ENCODE results near the gene SDCBP2.

The SDCBP2 gene

DNA sequence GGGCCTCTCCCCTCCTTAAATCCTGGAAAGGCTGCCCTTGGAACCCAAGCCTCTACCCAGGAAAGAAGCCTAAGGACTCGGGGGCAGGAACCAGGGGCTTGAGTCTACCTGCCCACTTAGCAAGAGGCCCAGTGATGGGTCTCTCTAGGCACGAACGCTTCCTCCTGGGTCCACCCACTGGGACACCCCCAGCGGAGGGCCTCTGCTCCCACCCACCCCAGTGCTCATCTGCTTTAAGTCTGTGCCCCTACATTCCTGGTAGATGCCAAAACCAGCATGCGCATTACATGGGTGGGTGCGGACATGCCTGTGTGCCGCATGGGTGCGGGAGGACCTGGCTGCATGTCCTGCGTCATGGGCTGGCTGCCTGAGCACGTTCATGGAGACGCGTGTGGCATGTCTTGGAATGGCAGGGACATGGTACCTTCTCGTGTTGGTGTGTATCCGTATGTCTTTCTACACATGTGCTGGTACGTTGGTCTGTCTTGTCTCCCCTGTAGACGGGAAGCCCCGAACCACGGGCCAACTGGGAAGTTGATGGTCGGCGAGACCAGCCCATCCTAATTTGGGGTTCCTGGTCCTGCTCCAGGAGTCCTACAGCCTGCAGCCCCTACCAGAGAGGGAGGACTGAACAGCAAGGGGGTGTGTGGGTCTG, 33.5 kb downstream of the SDCBP2 start:
- DNase-seq = no peak

DNA sequence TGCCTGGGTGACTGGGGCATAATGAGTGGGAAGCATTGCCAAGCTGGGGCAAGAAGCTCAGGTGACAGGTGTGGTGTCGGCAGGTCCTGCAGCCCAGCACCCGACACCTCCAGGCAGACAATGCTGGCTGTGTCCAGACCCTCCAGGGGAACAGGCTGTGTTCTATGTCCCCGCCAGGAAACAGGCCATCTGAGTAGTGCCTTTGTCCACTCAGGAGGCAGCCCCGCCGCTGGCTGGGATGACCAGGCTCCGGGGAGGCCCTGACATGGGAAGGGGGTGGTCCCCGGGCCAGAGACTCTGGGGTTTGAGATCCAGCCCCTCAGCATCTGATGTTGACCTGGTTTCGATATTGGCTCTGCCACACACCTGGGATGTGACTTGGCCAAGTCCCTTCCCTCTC, 34.4 kb downstream of the SDCBP2 start:
- no peak for DNase-seq

- no peak for DNase-seq
Measured at GRCh38 chr20:1293641-1294379, 35.1 kb downstream of the SDCBP2 start.

DNA sequence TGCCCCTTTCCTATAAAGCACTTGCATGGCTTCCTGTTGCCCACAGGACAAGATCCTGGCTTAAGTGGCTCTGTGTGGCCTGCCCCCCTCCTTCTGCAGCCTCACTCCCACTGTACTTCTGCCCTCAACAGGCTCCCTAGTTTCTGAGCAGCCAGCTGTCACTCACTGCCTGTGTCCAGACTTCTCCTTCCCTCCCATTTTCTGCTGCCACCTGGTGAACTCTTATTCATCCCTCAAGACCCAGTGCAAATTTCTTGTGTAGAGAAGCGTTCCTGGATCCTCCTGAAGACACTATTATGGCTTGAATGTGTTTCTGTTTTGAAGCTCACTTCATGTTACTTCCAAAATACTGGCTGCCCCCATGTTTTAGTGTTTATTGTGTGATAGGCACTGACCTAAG, 36.3 kb downstream of the SDCBP2 start:
- no peak for DNase-seq

DNA sequence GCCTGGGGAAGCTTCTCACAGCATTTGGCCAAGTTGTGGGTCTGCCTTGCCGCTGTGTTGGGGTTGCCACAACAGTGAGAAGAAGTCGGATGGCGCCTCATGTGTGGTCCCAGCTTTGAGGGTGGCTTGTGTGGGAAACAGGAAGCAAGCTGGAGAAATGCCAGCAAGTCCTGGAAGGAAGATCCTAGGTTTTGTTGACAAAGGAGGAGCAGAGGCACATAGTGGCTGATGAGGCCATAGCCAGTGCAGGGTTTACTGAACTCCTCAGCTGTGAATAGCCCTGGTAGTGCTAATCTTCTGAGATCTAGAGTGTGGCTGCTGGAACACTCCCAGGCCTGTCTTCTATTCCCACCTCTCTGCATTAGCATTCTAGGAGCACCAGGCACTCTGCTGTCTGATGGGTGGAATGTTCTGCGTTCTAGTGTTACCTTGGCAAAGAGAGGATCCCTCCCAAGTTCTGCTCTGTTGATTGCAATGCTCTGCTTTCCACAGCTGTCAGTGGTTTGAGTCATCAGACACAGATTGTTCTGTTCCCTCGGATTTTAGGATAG, 37.7 kb downstream of the SDCBP2 start:
- DNase-seq = no peak

GRCh38 chr20:1287787-1288569, 41.0 kb downstream of the SDCBP2 start:
- DNase-seq = no peak

DNA sequence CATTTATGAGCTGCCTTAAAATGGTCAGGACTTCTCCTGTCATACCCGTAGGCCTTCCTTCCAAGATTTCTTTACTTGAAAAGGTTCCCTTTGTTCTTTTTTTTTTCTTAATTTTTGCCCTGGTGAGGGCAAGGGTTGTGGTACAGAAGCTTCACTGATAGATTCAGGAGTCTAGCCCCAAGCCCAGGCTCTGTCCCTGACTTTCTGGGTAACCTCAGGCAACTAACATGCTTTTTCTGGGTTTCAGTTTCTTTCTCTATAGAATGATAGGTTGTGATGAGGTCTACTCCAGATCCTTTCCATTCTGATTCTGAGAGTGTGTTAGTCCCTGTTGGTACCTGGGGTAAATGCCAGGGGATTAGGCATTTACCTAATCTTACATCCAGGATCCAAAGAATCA, 41.6 kb downstream of the SDCBP2 start:
- no peak for DNase-seq

- no peak for DNase-seq
Measured at GRCh38 chr20:1286267-1287024, 42.5 kb downstream of the SDCBP2 start.

- DNase-seq = no peak
Measured at GRCh38 chr20:1283522-1284510, 45.1 kb downstream of the SDCBP2 start.

GRCh38 chr20:1282966-1283365, 46.0 kb downstream of the SDCBP2 start:
- no peak for DNase-seq

DNA sequence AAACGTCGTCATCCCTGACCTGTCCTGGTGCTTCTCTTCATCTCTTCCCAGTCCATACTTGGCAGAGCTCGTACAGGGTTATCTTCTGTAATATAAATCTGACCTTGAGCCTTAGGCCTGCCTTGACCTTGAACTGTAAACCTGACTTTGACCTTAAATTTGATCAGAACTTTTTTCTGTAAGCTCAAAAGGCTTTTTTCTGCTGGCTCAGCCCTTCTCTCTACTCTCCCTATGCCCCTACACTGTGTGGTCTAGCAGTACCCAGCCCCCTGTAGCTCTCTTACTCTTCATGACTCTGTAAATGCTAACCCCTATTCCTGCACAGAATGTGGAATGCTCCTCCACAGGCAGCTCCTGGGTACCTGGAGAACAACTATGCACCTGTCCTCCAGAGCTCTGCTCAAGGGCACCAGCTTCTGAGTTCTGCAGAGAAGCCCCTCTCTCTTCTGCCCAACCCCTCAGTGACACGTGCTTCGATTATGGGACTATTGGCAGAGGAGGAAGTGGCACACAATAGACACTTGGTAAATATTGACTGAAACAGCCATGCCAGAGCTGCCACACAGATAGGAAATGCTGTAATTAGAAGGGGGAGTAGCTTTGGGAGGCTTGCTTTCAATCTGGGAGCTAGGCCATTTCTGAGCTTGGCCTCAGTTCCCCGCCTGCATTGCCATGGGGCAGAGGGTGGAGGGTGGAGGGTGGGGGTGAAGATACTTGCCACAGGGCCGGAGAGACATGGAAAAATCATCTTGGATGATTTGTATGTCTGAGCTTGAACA, 47.5 kb downstream of the SDCBP2 start:
- no peak for DNase-seq

DNA sequence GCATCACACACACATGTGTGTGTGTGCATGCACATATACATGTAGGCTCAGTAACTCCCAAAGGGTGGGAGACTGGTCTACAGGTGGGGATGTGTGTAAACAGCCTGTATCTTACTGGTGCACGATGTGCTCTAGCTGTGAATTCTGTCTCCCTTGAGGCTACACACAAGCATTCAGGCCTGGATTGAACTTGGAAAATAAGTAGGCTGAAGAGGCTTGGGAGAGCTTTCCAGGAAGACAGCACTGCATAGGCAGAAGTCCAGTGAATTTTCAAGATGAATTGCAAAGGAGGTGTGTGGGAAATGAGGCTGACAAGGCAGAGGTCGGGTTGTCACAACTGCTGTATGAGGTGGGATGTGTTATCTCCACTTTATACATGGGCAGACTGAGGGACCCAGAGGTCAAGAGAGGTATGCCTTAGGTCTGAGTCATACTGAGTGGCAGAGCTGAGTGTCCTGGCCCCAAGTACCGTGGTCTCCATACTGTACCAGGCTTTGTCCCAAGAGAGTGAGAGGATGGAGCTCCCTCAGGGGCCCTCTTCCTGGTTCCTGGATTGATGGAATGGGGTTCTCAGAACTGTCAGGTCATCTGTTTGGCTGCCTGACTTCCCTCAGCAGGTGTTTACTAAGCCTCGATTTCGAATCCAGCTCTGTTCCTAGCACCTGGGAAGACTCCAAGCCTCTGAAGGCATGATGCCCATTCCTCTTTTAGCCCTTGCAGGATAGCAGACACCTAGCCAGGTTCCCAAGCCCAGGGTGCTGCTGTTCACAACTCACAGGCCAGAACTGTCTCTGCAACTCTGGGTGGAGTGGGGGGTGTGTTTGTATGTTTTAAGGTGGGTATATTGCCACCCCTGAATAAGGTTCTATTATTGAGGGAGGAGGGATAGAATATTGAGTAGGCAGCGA, 48.5 kb downstream of the SDCBP2 start:
- no peak for DNase-seq

- DNase-seq = no peak
Measured at GRCh38 chr20:1278993-1279392, 49.9 kb downstream of the SDCBP2 start.

DNA sequence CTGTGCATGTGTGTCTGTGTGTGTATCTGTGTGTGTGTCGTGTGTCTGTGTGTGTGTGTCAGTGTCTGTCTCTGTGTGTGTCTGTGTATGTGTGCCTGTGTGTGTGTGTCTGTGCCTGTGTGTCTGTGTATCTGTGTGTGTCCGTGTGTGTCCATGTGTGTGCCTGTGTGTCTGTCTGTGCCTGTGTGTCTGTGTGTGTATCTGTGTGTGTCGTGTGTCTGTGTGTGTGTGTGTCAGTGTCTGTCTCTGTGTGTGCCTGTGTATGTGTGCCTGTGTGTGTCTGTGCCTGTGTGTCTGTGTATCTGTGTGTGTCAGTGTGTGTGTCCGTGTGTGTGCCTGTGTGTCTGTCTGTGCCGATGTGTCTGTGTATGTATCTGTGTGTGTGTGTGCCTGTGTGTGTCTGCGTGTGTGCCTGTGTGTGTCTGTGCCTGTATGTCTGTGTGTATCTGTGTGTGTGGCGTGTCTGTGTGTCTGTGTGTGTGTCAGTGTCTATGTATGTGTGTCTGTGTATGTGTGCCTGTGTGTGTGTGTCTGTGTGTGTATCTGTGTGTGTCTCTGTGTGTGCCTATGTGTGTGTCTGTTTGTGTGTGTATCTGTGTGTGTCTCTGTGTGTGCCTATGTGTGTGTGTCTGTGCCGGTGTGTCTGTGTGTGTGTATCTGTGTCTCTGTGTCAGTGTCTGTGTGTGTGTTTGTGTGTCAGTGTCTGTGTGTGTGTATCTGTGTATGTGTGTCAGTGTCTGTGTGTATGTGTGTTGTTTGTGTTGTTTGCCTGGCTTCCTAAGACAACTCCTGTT, 51.2 kb downstream of the SDCBP2 start:
- DNase-seq = no peak

GRCh38 chr20:1275919-1276318, 53.0 kb downstream of the SDCBP2 start:
- DNase-seq = no peak

GRCh38 chr20:1274485-1275311, 54.2 kb downstream of the SDCBP2 start:
- DNase-seq = no peak

DNA sequence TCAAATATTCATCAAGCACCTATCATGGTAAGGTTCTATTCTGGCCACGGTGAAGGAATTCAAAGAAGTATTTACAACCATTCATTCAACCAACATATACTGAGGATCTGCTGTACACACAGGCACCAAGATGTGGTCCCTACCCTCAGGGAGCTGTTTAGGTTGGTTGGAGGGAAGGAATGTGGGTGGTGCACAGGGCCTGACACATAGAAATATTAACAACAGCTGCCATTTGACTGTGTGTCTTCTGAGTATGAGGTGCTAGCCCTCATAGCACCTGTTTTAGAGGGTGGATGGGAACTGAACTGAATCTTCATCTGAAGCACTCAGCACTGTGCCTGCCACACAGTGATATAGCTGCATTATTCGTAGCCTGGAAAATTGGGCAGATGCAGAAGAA, 55.6 kb downstream of the SDCBP2 start:
- DNase-seq = no peak
